Hepatocyte (in vitro differentiated cells): ENCODE results near the gene DHDH. TPM values are rescaled to one million over a fixed set of nuclear protein-coding genes. Genes with fewer than 3 reads are reported as not detected.

ENCODE experiments used
- DNase-seq: peaks from one replicate; pipeline ENCODE4 v3.0.0-alpha.2; 2016; ENCODE audit warnings: low spot score
- H2AFZ ChIP-seq: fragments of 200-600 bp; sonication (generic); 2 replicates; pipeline ENCODE4 v1.6.0; 2016; ENCODE audit warnings: antibody characterized with exemption, mild to moderate bottlenecking
- H3K27ac ChIP-seq: fragments of 200-600 bp; sonication (generic); 2 replicates; pipeline ENCODE4 v1.5.1; 2016; ENCODE audit warnings: mild to moderate bottlenecking
- H3K27me3 ChIP-seq: fragments of 200-600 bp; sonication (generic); 2 replicates; pipeline ENCODE4 v1.6.1; 2016
- H3K36me3 ChIP-seq: fragments of 200-600 bp; sonication (generic); replicated peaks from 2 replicates; pipeline ENCODE4 v1.5.1; 2016; ENCODE audit warnings: low read depth; ENCODE audit not compliant: insufficient read depth
- H3K4me1 ChIP-seq: fragments of 200-600 bp; sonication (generic); 2 replicates; pipeline ENCODE4 v1.5.1; 2016; ENCODE audit warnings: mild to moderate bottlenecking, moderate library complexity; ENCODE audit not compliant: insufficient read depth
- H3K4me2 ChIP-seq: fragments of 200-600 bp; sonication (generic); 2 replicates; pipeline ENCODE4 v1.6.0; 2016
- H3K4me3 ChIP-seq: fragments of 200-600 bp; sonication (generic); 2 replicates; pipeline ENCODE4 v1.5.1; 2016; ENCODE audit warnings: mild to moderate bottlenecking
- H3K79me2 ChIP-seq: fragments of 200-600 bp; sonication (generic); 2 replicates; pipeline ENCODE4 v1.6.0; 2017; ENCODE audit warnings: mild to moderate bottlenecking
- H3K9me2 ChIP-seq: fragments of 200-600 bp; sonication (generic); replicated peaks from 2 replicates; pipeline ENCODE4 v1.6.0; 2017; ENCODE audit warnings: mild to moderate bottlenecking; ENCODE audit not compliant: insufficient read depth
- H3K9me3 ChIP-seq: fragments of 200-600 bp; sonication (generic); 2 replicates; pipeline ENCODE4 v1.5.1; 2016; ENCODE audit warnings: low read depth, mild to moderate bottlenecking
- H4K20me1 ChIP-seq: fragments of 200-600 bp; sonication (generic); 2 replicates; pipeline ENCODE4 v1.6.0; 2016; ENCODE audit warnings: mild to moderate bottlenecking; ENCODE audit not compliant: insufficient read depth, poor library complexity, severe bottlenecking
- EZH2 ChIP-seq: fragments of 200-600 bp; sonication (generic); IDR thresholded peaks from 2 replicates; pipeline ENCODE4 v1.6.1; 2016; ENCODE audit warnings: antibody characterized with exemption, mild to moderate bottlenecking, borderline replicate concordance
- EZH2phosphoT487 ChIP-seq: fragments of 200-600 bp; sonication (generic); IDR thresholded peaks from one replicate; pipeline ENCODE4 v1.6.1; 2018; ENCODE audit warnings: antibody characterized with exemption, mild to moderate bottlenecking, low read depth, moderate library complexity; ENCODE audit not compliant: unreplicated experiment, severe bottlenecking
- WGBS: methylation state at CpG from one replicate; pipeline ENCODE4 v1.1.6; 2016; ENCODE audit warnings: low lambda C conversion rate; ENCODE audit errors: missing lambda C conversion rate; 5-methylcytosine and 5-hydroxymethylcytosine counted together
- polyA plus RNA-seq: library from polyadenylated mRNA; unstranded; fragments of >200 nt; fragmentation: Nextera tagmentation; extraction: Ambion mirVana; gene quantifications from 2 replicates; pipeline ENCODE4 v1.2.1, GENCODE V29; 2016
- total RNA-seq: library from RNA; depleted of rRNA; stranded (reverse); fragments of >200 nt; gene quantifications from 2 replicates; pipeline ENCODE4 v1.2.3, GENCODE V29; 2014
- TF ChIP-seq, protein P1 (sequence below): fragments of 200-600 bp; sonication (generic); IDR thresholded peaks from 2 replicates; pipeline ENCODE4 v1.5.1; 2016; ENCODE audit warnings: antibody characterized with exemption, mild to moderate bottlenecking; ENCODE audit not compliant: poor library complexity

The DHDH gene
- total and polyA plus RNA-seq, 2 experiments from 2014 or later: 2.9 to 3.7 TPM

GRCh38 chr19:48920949-48921348, 12.6 kb upstream of the DHDH start:
- Histone ChIP-seq H3K36me3 (no peaks in the 10 kb centered on the region), H4K20me1 (no peaks in the 10 kb centered on the region), H3K4me1 (no peaks in the 10 kb centered on the region), H2AFZ (no peak overlapping the region), H3K9me3 (no peaks in the 10 kb centered on the region), H3K79me2 (no peaks in the 10 kb centered on the region), H3K4me3 (no peak overlapping the region), H3K27me3 (no peaks in the 10 kb centered on the region), H3K9me2 (no peaks in the 10 kb centered on the region), H3K27ac (no peak overlapping the region), H3K4me2 (no peak overlapping the region)
- DNase-seq: no peak
- TF ChIP-seq, protein P1, sequence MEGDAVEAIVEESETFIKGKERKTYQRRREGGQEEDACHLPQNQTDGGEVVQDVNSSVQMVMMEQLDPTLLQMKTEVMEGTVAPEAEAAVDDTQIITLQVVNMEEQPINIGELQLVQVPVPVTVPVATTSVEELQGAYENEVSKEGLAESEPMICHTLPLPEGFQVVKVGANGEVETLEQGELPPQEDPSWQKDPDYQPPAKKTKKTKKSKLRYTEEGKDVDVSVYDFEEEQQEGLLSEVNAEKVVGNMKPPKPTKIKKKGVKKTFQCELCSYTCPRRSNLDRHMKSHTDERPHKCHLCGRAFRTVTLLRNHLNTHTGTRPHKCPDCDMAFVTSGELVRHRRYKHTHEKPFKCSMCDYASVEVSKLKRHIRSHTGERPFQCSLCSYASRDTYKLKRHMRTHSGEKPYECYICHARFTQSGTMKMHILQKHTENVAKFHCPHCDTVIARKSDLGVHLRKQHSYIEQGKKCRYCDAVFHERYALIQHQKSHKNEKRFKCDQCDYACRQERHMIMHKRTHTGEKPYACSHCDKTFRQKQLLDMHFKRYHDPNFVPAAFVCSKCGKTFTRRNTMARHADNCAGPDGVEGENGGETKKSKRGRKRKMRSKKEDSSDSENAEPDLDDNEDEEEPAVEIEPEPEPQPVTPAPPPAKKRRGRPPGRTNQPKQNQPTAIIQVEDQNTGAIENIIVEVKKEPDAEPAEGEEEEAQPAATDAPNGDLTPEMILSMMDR: no peak
- no peak for TF ChIP-seq EZH2
- TF ChIP-seq EZH2phosphoT487: no peak
- 82% methylated on average over 10 of the region's 10 CpGs for WGBS

DNA sequence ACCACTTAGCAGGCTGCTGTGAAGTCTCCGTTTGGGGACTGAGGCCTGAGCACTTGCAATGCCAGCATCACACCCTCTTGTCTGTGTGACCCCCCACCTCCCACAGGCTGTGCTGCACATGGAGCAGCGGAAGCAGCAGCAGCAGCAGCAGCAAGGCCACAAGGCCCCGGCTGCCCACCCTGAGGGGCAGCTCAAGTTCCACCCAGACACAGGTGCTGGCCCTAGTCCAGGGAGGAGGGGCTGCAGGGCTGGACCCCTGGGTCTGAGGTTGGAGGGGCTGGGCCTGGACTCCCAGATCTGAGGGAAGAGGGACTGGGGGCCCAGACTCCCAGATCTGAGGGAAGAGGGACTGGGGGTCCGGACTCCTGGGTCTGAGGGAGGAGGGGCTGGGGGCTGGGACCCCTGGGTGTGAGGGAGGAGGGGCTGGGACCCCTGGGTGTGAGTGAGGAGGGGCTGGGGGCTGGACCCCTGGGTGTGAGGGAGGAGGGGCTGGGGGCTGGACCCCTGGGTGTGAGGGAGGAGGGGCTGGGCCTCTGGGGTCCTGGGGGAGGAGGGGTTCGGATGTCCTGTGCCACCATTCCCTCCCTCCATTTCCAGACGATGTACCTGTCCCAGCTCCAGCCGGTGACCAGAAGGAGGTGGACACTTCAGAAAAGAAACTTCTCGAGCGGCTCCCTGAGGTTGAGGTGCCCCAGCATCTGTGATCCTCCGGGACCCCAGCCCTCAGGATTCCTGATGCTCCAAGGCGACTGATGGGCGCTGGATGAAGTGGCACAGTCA, 11.6 kb upstream of the DHDH start:
- WGBS: 95% methylated on average over 8 of the region's 12 CpGs
- H3K36me3 ChIP-seq: no peaks in the 10 kb centered on the region
- no peaks in the 10 kb centered on the region for H3K4me1 ChIP-seq
- no peak for DNase-seq
- H3K4me2 ChIP-seq: no peak overlapping the region
- no peaks in the 10 kb centered on the region for H3K9me3 ChIP-seq
- H3K27ac ChIP-seq: no peak overlapping the region
- no peaks in the 10 kb centered on the region for H3K9me2 ChIP-seq
- H3K79me2 ChIP-seq: no peaks in the 10 kb centered on the region
- no peaks in the 10 kb centered on the region for H4K20me1 ChIP-seq
- TF ChIP-seq, protein P1: no peak
- no peak overlapping the region for H3K4me3 ChIP-seq
- H2AFZ ChIP-seq: no peak overlapping the region
- H3K27me3 ChIP-seq: no peaks in the 10 kb centered on the region

DNA sequence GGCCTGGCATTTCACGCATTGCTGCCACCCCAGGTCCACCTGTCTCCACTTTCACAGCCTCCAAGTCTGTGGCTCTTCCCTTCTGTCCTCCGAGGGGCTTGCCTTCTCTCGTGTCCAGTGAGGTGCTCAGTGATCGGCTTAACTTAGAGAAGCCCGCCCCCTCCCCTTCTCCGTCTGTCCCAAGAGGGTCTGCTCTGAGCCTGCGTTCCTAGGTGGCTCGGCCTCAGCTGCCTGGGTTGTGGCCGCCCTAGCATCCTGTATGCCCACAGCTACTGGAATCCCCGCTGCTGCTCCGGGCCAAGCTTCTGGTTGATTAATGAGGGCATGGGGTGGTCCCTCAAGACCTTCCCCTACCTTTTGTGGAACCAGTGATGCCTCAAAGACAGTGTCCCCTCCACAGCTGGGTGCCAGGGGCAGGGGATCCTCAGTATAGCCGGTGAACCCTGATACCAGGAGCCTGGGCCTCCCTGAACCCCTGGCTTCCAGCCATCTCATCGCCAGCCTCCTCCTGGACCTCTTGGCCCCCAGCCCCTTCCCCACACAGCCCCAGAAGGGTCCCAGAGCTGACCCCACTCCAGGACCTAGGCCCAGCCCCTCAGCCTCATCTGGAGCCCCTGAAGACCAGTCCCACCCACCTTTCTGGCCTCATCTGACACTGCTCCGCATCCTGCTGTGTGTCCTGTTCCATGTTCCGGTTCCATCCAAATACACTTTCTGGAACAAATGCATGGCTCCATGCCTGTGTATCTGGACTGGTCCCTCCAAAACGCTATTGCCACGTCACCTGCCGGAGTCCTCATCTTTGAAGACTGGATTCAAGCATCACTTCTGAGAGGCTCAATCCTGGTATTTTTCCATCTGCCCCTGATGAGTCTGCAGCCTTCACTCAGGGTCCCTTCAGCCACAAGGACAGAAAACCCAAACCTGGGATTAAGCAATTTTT, 10.7 kb upstream of the DHDH start:
- Histone ChIP-seq H3K27me3 (no peaks in the 10 kb centered on the region), H4K20me1 (no peaks in the 10 kb centered on the region), H3K36me3 (no peaks in the 10 kb centered on the region), H3K9me3 (no peaks in the 10 kb centered on the region), H3K4me2 (no peak overlapping the region), H2AFZ (no peak overlapping the region), H3K4me1 (no peaks in the 10 kb centered on the region), H3K27ac (no peak overlapping the region), H3K79me2 (no peaks in the 10 kb centered on the region), H3K4me3 (no peak overlapping the region), H3K9me2 (no peaks in the 10 kb centered on the region)
- no peak for DNase-seq
- WGBS: 91% methylated on average over 17 of the region's 18 CpGs
- TF ChIP-seq EZH2 (no peak), EZH2phosphoT487 (no peak)
- TF ChIP-seq, protein P1: no peak
